Left ventricle myocardium superior (tissue), 1 donor: ENCODE measurements around the gene SCAF4. TPM values are rescaled to one million over a fixed set of nuclear protein-coding genes. Genes with fewer than 3 reads are reported as not detected.
"Not testable (repeated sequence)": the region's sequence is repeated elsewhere in the genome, so short reads cannot be mapped to it uniquely, and the experiment has no call there.

Experiments used
- ATAC-seq: fragments of 200-7000 bp; cut with Tn5 transposase; one replicate; pipeline ENCODE4 v1.9.1; 2020; ENCODE audit warnings: mild to moderate bottlenecking, moderate library complexity
- DNase-seq: peaks from one replicate; pipeline ENCODE4 v3.0.0-alpha.2; 2020
- intact Hi-C: fragments of 100-400 bp; cut with micrococcal nuclease; formaldehyde crosslinking; loops from one replicate; pipeline ENCODE4 v1.11.0; 2022
- total RNA-seq: library from RNA; stranded (reverse); fragmentation: NEBNext Ultra II Directional; extraction: Animal tissue kit (Norgen Biotek cat#: 25700); gene quantifications from one replicate; pipeline ENCODE4 v1.2.1, GENCODE V29; 2021
- donor health status: DM: no; HTN: yes; CAD: no; lungs with severe emphysema.

Gene SCAF4
- total RNA-seq, 1 donor from 2014 or later, result 16.7 TPM

GRCh38 chr21:31682620-31683019, 49.3 kb downstream of the SCAF4 start:
- DNase-seq (no peak), ATAC-seq (no peak)
- intact Hi-C loops, result no loop called here

GRCh38 chr21:31678478-31678877, 53.4 kb downstream of the SCAF4 start:
- ATAC-seq (no peak), DNase-seq (no peak)
- intact Hi-C loops, result no loop called here

GRCh38 chr21:31677047-31677446, 54.9 kb downstream of the SCAF4 start:
- ATAC-seq (no peak), DNase-seq (no peak)
- intact Hi-C loops, result no loop called here

- intact Hi-C loops, result no loop called here
- DNase-seq (no peak), ATAC-seq (no peak)
Observed at GRCh38 chr21:31675960-31676359, 56.0 kb downstream of the SCAF4 start.

GRCh38 chr21:31675318-31675717, 56.6 kb downstream of the SCAF4 start:
- no peak for ATAC-seq
- intact Hi-C loops, result no loop called here
- no peak for DNase-seq

GRCh38 chr21:31673321-31673912, 58.5 kb downstream of the SCAF4 start:
- intact Hi-C loops, result no loop called here
- DNase-seq, result no peak

GRCh38 chr21:31671931-31672330, 60.0 kb downstream of the SCAF4 start:
- DNase-seq, result no peak
- peak; percentile 16 for ATAC-seq
- intact Hi-C loops, result no loop called here

More at GRCh38 chr21:31673321-31673912, 58.5 kb downstream of the SCAF4 start:
- ATAC-seq, result no peak

GRCh38 chr21:31671146-31671716, 60.7 kb downstream of the SCAF4 start:
- DNase-seq, result no peak
- ATAC-seq, result no peak
- intact Hi-C loops, result no loop called here

GRCh38 chr21:31670070-31670469, 61.8 kb downstream of the SCAF4 start:
- no peak for ATAC-seq
- DNase-seq, result no peak
- intact Hi-C loops, result no loop called here

GRCh38 chr21:31668651-31669491, 63.0 kb downstream of the SCAF4 start:
- ATAC-seq (no peak), DNase-seq (no peak)
- intact Hi-C loops, result no loop called here

- intact Hi-C loops, result no loop called here
- ATAC-seq (no peak), DNase-seq (no peak)
Observed at GRCh38 chr21:31667639-31668038, 64.3 kb downstream of the SCAF4 start.

GRCh38 chr21:31667132-31667531, 64.8 kb downstream of the SCAF4 start:
- intact Hi-C loops, result no loop called here
- no peak for ATAC-seq

GRCh38 chr21:31666445-31667010, 65.4 kb downstream of the SCAF4 start:
- DNase-seq (no peak), ATAC-seq (no peak)
- intact Hi-C loops, result no loop called here

More at GRCh38 chr21:31667132-31667531, 64.8 kb downstream of the SCAF4 start:
- DNase-seq, result no peak

- ATAC-seq, DNase-seq, intact Hi-C loops: not testable (repeated sequence)
Observed at GRCh38 chr21:31665869-31666268, 66.0 kb downstream of the SCAF4 start.

GRCh38 chr21:31665397-31665796, 66.5 kb downstream of the SCAF4 start:
- intact Hi-C loops, result no loop called here

GRCh38 chr21:31663584-31664249, 68.2 kb downstream of the SCAF4 start:
- DNase-seq (no peak), ATAC-seq (no peak)
- intact Hi-C loops, result no loop called here

More at GRCh38 chr21:31665397-31665796, 66.5 kb downstream of the SCAF4 start:
- no peak for DNase-seq
- peak; percentile 16 for ATAC-seq

GRCh38 chr21:31660591-31660990, 71.3 kb downstream of the SCAF4 start:
- no peak for ATAC-seq
- intact Hi-C loops, result no loop called here
- DNase-seq, result no peak

- DNase-seq, result no peak
- peak; percentile 44 for ATAC-seq
- intact Hi-C loops, result no loop called here
Observed at GRCh38 chr21:31660259-31660565, 71.7 kb downstream of the SCAF4 start.

- peak; percentile 98 for DNase-seq
- ATAC-seq, result peak; percentile 97
- intact Hi-C loops, result no loop called here
Observed at GRCh38 chr21:31659536-31660258, 72.2 kb downstream of the SCAF4 start, which contains the start of gene SOD1. Gene SOD1, plus strand, starts transcription at chr21:31659693. Its CDS starts 77 bp downstream, at chr21:31659770.
